NCI-H128 (cell line): Measurements from ENCODE around the gene CDC14A.
"Not testable (repeated sequence)": the region's sequence is repeated elsewhere in the genome, so short reads cannot be mapped to it uniquely, and the experiment has no call there.

Experiments used
- DNase-seq: peaks from one replicate; lab custom pipeline; 2025; ENCODE audit not compliant: unreplicated experiment; lab: John Stamatoyannopoulos, UW

The CDC14A gene

GRCh38 chr1:100352267-100353070, at the start of gene CDC14A:
Gene CDC14A, plus strand, starts transcription at chr1:100352506. Its CDS starts 449 bp downstream, at chr1:100352955.
- DNase-seq = peak; percentile 75

GRCh38 chr1:100302739-100303138, 49.6 kb upstream of the CDC14A start:
- DNase-seq = no peak

DNA sequence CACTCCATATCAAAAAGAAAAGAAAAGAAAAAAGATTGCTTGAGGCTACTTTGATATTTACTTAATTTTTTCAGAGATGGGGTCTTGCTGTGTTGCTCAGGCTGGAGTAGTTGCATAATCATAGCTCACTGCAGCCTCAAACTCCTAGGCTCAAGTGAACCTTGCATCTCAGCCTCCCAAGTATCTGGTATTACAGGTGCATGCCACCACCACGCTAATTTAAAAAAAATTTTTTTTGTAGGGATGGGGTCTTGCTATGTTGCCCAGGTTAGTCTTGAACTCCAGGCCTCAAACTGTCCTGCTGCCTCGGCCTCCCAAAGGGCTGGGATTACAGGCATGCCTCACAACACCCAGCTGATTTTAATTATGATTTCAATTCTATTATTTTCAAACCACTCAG, 48.1 kb upstream of the CDC14A start:
- no peak for DNase-seq

DNA sequence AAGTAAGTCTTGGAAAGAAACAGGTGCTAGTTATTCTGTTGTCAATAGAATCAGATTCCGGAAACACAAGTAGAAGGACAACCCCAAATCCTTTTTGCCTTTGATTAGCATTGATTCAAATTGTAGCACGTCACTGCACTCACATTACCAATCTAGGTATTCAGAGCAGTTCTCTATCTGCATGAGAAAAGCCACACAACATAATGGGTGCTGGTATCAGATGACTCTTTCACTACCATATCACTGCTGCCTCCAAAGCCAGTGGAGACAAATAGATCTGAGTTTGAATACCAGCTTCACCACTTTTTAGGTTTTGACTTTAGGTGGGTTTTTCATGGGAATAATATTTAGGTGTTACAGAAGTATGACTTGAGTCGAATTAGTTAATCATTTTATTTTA, 47.4 kb upstream of the CDC14A start:
- DNase-seq = no peak

- no peak for DNase-seq
These were observed 46.4 kb upstream of the CDC14A start for GRCh38 chr1:100305954-100306353.

DNA sequence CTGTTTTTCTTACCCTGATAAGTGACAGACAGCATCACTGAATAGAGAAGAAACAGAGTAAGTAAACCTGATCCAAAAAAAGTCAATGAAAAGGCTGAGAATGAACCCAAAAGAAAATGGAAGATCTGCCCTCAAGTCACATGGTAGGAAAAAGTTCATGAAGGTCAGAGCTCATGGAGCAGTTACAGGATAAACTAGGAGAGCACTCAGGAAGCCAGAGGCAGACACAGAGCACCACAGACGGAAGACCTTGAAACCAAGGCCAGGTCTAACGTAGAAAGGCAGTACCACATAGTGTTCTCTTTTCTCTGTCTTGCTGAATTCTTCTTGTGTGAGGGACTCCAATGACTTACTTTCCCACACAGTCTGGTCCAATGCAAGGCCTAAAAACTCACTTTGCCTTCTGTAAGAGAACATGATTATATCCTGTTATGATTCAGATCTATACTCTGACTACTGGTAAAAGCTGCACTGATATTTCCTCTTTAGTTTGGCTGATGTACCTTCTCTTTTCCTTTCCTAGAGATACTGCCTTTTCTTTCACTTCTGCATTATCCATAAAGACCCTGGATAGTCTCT, 45.5 kb upstream of the CDC14A start:
- DNase-seq = no peak

- DNase-seq = no peak
These were observed 43.5 kb upstream of the CDC14A start for GRCh38 chr1:100308777-100309176.

- DNase-seq = no peak
These were observed 42.4 kb upstream of the CDC14A start for GRCh38 chr1:100309863-100310262.

GRCh38 chr1:100313382-100313781, 38.9 kb upstream of the CDC14A start:
- no peak for DNase-seq

DNA sequence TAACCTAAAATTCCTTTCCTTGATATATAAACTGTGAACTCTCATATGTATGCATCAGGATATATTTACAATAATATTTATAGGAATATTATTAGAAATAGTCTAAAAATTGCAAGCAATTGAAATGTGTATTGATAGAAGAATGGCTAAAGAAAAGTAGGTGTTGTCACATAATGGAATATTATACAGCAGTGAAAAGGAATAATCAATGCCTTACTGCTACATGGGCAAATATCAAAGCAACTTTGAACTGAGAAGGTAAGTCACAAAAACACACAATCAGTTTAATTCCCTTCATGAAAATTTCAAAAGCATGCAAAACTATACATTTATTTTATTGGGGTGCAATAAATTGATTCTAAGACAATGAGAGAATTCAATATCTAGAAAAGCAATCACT, 35.7 kb upstream of the CDC14A start:
- DNase-seq = no peak

GRCh38 chr1:100320311-100321099, 31.8 kb upstream of the CDC14A start:
- DNase-seq = no peak

- no peak for DNase-seq
These were observed 31.2 kb upstream of the CDC14A start for GRCh38 chr1:100321100-100321493.

DNA sequence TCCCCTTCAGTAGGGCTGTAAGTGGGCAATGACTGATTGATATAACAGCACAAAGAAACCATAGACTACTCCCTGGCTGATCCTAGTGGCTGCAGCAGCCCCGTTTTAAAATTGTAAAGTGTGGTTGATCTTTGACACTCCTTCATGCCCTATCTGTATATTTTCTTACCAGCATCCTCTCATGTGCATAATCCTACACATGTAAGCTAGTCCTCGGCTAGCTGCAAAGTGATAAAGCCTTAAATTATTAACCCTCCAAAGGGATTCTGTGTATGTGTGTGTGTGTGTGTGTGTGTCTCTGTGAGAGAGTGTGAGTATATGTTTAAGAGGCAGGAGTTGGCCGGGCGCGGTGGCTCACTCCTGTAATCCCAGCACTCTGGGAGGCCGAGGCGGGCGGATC, 30.8 kb upstream of the CDC14A start:
- no peak for DNase-seq

GRCh38 chr1:100322436-100323211, 29.7 kb upstream of the CDC14A start:
- no peak for DNase-seq

GRCh38 chr1:100323419-100324106, 28.7 kb upstream of the CDC14A start:
- DNase-seq = no peak

- DNase-seq = no peak
These were observed 26.6 kb upstream of the CDC14A start for GRCh38 chr1:100325415-100326324.

- not testable (repeated sequence) for DNase-seq
These were observed 26.0 kb upstream of the CDC14A start for GRCh38 chr1:100326325-100326670.

GRCh38 chr1:100328133-100328532, 24.2 kb upstream of the CDC14A start:
- DNase-seq = no peak

DNA sequence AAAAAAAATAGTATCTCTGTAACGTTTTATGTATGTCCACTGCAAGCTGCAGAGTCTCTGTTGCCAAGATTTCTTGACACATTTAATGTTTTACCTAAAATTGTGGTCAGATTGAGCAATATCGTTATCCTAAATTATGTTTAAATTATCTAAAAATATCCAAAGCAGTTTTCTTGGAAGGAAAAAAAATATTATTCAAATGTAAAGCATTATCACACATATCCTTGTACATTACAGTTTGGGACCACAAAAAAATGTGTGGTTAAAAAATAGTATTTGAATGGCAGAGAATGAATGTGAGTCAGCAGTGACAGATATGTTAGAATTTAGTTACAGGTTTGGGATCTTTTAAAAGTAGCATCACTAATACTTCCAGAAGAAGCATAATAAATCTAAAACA, 21.2 kb upstream of the CDC14A start:
- DNase-seq = not testable (repeated sequence)

DNA sequence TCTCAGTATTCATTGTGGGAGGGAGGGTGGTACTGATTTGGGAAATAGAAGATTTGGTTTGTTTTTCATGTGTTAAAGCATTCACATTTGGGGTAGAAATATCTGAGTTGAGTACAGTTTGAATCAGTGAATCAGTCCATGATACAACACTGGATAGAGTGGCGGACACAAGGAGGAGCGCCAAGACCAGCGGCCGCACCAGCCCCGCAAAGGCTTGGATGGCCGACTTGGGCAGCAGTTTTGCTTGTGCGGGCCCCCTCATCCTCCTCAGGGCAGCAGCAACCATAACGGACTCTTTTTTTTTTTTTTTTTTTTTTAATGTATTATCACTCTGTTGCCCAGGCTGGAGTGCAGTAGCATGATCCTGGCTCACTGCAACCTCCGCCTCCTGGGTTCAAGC, 20.0 kb upstream of the CDC14A start:
- no peak for DNase-seq
